NCI-H146 (cell line): ENCODE data around the gene TUFM.
A peak's percentile ranks its signal among the peaks of the same experiment; 100 is the strongest.
"Not testable (repeated sequence)": the region's sequence is repeated elsewhere in the genome, so short reads cannot be mapped to it uniquely, and the experiment has no call there.

Experiments
- DNase-seq: peaks from one replicate; lab custom pipeline; 2025; lab: John Stamatoyannopoulos, UW

TUFM gene

GRCh38 chr16:28875134-28876018 lies 29.2 kb upstream of the TUFM start:
- DNase-seq, result no peak

DNA sequence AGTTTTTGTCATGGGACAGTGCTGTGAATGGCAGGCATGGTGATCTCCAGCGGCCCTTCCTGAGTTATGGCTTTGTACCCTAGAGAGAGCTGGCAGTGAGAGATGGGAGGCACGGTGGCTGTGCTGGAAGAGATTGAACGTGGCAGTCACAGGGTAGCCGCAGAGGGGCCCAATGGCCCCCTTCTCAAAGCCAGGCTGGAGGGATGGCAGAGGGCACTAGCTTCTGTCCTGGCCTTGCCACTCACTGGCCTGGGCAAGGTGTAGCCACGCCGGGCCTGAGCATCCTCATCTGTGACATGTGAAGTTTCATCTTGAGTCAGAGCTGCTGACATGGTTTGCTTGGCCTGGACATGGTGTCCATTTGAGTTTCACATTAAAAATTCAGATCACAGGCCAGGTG lies 28.3 kb upstream of the TUFM start:
- no peak for DNase-seq

GRCh38 chr16:28873543-28874201 lies 27.5 kb upstream of the TUFM start:
- DNase-seq, result peak; percentile 7

DNA sequence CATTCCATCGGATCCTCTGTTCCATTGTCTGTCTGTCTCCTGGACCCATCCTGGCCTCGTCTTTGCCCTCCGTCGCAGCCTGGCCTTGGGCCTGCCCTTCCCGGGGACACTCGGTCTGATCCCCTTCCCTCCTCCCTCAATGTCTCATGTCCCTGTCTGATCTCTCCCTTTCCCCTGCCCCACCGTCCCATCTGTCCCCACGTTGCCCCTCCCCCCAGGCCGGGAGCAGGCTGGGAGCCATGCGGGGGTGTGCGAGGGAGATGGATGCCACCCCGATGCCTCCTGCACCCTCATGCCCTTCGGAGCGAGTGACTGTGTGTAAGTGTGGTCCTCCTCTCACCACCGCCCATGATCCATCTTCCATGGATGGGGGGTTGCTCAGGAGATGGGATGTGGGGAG lies 26.8 kb upstream of the TUFM start:
- DNase-seq, result no peak

- no peak for DNase-seq
Measured at GRCh38 chr16:28869201-28869600, 23.1 kb upstream of the TUFM start.

GRCh38 chr16:28867646-28868045 lies 21.5 kb upstream of the TUFM start:
- not testable (repeated sequence) for DNase-seq

DNA sequence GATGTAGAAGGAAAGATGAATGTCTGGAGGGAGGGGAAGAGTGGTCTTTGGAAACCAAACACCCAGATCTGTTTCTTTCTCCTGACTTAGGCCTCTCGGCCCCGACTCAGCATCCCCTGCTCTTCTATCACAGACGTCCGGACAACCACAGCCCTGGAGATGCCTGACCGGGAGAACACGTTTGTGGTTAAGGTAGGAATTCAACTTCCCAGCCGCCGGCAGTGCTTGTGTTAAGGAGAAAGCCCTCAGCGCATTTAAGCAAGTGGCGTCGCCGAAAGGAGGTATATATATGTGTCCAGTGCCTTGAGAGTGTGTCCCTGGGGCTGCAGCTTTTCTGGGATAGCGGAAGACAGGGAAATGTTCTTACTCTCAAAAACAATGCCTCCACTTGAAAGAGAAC lies 21.1 kb upstream of the TUFM start:
- DNase-seq, result no peak

DNA sequence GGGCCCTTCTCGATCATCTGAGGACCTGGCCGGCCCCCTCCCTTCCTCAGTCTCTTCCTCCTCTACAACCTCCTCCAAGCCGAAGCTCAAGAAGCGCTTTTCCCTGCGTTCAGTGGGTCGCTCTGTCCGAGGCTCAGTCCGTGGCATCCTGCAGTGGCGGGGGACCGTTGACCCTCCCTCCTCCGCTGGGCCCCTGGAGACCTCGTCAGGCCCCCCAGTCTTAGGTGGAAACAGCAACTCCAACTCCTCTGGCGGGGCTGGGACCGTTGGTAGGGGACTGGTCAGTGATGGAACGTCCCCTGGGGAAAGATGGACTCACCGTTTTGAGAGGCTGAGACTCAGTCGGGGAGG lies 20.3 kb upstream of the TUFM start:
- no peak for DNase-seq

DNA sequence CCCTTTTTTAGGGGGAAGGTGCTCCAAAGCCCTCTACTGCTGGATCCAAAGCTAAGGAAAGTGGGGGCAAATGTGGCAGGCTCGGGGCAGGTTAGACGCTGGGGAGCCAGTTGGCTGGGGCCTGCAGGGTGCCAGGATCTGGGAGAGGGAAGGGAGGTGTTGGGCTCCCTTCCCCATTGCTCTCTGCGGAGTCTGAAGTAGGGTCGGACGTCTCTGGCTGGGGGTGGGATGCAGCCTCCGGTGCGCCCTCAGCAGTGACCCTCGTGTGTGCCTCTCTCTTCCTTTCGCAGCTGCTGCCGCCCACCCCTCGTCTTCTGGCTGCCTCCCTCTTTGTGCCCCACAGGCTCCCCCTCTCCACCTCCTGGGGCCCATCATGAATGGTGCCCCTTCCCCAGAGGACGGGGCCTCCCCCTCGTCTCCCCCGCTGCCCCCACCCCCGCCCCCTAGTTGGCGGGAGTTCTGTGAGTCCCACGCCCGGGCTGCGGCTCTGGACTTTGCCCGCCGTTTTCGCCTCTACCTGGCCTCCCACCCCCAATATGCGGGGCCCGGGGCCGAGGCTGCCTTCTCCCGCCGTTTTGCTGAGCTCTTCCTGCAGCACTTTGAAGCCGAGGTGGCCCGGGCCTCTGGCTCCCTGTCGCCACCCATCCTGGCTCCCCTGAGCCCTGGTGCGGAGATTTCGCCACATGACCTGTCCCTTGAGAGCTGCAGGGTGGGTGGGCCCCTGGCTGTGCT lies 19.7 kb upstream of the TUFM start:
- no peak for DNase-seq

DNA sequence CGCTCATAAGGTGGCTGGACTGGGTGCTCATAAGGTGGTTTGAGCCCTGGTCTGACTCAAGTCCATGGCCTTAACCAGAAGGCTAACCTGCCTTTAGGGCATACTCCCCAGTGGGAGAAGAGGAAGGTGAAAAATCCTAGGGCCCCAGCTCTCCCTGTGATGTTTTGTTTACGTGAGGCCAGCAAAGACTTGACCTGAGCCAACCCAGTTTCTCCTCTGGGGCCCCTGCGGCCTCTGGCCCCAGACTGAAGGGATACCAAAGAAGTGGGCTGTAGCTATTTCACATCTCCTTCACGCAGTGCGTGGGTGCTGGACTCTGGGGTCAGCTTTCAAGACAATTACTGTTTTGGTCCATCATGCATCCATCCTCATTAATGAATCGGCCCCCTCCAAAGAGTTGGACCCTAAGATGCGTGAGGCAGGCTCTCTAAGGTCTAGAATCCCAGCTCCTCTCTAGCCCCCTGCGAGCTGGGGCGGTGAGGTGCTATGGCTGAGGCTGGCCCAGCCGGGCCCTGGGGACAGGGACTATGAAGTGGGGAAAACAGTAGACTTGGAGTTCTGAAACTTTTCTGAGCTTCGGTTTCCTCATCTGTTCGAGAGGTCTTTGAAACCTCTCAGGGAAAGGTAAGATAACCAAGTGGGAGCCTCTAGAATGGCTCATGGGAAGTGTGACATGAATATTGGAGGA lies 19.0 kb upstream of the TUFM start:
- no peak for DNase-seq

DNA sequence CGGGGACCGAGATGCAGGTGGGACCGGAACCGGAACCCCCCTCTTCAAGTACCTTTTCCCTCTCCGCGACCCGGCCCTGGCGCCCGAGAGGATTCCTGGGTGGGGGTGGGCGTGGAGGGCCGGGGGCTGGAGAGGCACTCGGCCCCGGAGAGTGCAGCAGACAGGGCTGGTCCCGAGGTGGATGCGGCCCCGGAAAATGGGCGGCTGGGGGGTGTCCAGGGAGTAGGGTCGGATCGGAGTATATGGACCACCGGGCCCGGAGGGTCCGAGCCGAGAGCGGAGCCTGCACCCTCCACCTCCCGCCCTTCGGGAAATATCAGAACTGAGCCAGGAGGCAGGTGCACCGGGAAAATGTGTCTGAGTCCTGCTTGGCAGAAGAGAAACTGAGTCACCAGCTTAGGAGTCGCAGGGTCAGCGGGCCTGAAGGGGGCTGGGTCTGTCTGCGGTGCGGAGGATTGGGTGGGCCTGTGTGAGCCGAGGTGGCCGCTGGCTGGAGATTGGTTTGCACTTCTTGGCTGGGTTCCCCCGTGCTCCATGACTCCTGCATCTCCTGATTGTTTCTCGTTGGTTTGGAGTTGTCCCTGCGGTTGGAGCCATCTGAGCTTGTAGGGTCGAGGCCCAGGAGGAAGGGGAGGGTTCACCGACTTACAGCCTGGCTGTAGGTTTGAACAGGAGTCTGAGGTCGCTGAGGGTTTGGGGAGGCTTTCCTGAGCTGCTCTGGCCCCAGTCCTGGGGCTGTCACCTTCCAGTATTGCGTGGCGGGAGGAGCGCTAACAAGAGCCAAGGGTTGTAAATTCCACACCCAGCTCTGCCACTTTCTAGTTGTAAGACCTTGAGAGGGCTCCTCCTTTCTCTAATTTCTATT lies 18.0 kb upstream of the TUFM start:
- no peak for DNase-seq

GRCh38 chr16:28859326-28859725 lies 13.2 kb upstream of the TUFM start:
- DNase-seq, result no peak

- no peak for DNase-seq
Measured at GRCh38 chr16:28858421-28858820, 12.3 kb upstream of the TUFM start.

- peak; percentile 50 for DNase-seq
Measured at GRCh38 chr16:28846933-28847273, 755 bp upstream of the TUFM start.

GRCh38 chr16:28845761-28846079 lies 428 bp downstream of the TUFM start:
- no peak for DNase-seq

DNA sequence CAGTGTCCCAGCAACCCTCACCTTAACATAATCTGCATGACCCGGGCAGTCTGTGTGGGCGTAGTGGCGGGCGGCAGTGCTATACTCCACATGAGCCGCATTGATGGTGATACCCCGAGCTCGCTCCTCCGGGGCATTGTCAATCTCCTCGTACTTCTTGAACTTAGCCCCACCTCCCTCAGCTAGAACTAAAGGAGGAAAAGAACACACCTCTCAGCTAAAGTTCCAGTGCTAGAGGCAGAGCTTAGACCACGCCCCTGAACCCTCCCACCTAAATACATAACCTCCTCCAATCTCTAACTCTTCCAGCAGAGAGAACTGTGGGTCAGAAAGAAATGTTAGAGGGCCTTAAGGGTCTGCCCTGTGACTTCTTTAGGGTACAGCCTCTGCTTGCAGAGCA lies 855 bp downstream of the TUFM start:
- peak; percentile 29 for DNase-seq

GRCh38 chr16:28844226-28844885 lies 1.8 kb downstream of the TUFM start:
- DNase-seq, result no peak

- DNase-seq, result no peak
Measured at GRCh38 chr16:28843766-28844165, 2.4 kb downstream of the TUFM start.

DNA sequence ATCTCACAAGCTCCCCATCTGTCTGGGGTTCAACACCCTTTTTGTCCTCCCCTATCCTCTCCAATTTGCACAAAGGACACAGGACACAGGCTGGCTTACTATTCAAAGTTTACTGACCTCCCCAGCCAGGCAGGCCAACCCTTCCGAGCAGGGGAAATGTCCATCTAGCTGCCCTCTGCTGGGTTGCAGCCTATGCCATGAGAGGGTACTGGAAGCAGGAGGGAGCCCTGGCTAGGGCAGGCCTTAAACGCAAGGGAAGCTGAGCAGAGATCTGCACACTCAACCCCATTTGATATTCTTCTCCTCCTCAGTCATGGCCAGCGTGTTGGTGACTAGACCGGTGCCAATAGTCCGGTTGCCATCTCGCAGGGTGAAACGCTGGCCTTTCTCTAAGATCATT lies 3.5 kb downstream of the TUFM start:
- no peak for DNase-seq

DNA sequence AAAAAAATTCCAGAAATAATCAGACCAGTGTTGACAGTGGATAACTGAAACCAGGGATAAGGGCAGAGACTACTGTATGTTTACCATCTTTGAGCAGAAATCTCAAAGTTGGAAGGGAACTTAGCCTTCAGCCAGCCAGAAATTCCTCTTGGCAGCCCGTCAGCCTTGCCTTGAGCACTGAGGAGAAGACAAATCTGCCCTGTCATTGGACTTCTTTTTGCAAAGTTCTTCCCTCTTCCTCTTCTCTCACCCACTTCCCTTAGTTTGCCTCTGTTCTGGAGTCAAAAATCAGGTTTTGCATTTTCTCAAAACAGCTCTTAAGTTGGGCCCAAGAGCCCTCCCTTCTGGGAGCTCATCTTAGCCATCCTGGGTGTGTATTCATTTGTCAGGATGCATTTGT lies 6.2 kb downstream of the TUFM start:
- DNase-seq, result no peak

GRCh38 chr16:28839004-28839639 lies 7.0 kb downstream of the TUFM start:
- no peak for DNase-seq
